DND-41 (cell line): ENCODE results near the gene DERL2.
A peak's percentile ranks its signal among the peaks of the same experiment; 100 is the strongest.

Experiments used
- ATAC-seq: fragments of 200-7000 bp; cut with Tn5 transposase; 3 replicates; pipeline ENCODE4 v1.9.1; 2021; ENCODE audit warnings: low read depth; ENCODE audit not compliant: insufficient read depth
- DNase-seq: peaks from one replicate; pipeline ENCODE4 v3.0.0-alpha.2; 2020
- H2AFZ ChIP-seq: 2 replicates; pipeline ENCODE4 v1.6.0; 2012; ENCODE audit warnings: low read depth, low read length
- H3K27ac ChIP-seq: 2 replicates; pipeline ENCODE4 v1.5.1; 2012; ENCODE audit warnings: low read length, inconsistent platforms
- H3K27me3 ChIP-seq: fragments of 200-600 bp; sonication (generic); 2 replicates; pipeline ENCODE4 v1.6.0; 2012; ENCODE audit warnings: low read length, mild to moderate bottlenecking, inconsistent platforms; ENCODE audit not compliant: insufficient read depth, poor library complexity
- H3K36me3 ChIP-seq: 2 replicates; pipeline ENCODE4 v1.5.1; 2012; ENCODE audit warnings: low read length, inconsistent platforms; ENCODE audit not compliant: insufficient read depth
- H3K4me1 ChIP-seq: 2 replicates; pipeline ENCODE4 v1.5.1; 2012; ENCODE audit warnings: mild to moderate bottlenecking, low read length; ENCODE audit not compliant: insufficient read depth
- H3K4me2 ChIP-seq: 2 replicates; pipeline ENCODE4 v1.6.0; 2012; ENCODE audit warnings: mild to moderate bottlenecking, moderate library complexity, low read length, inconsistent platforms; ENCODE audit not compliant: insufficient read depth
- H3K4me3 ChIP-seq, 2 experiments: fragments of 200-600 bp in 1 of 2; shearing (Covaris generic) in 1 of 2; 2 replicates each; pipeline ENCODE4 v1.5.1; 2012 to 2016; ENCODE audit warnings: inconsistent platforms in 2 of 2, low read length in 2 of 2, mild to moderate bottlenecking in 2 of 2, low read depth in 1 of 2, moderate library complexity in 1 of 2
- H3K79me2 ChIP-seq: 2 replicates; pipeline ENCODE4 v1.6.0; 2012; ENCODE audit warnings: low read length, inconsistent platforms; ENCODE audit not compliant: insufficient read depth
- H3K9ac ChIP-seq: 2 replicates; pipeline ENCODE4 v1.6.0; 2012; ENCODE audit warnings: low read depth, mild to moderate bottlenecking, inconsistent platforms, low read length, moderate library complexity
- H3K9me3 ChIP-seq: 2 replicates; pipeline ENCODE4 v1.5.1; 2012; ENCODE audit warnings: low read length, moderate library complexity, mild to moderate bottlenecking, inconsistent platforms; ENCODE audit not compliant: insufficient read depth, severe bottlenecking
- H4K20me1 ChIP-seq: 2 replicates; pipeline ENCODE4 v1.6.0; 2012; ENCODE audit warnings: low read length; ENCODE audit not compliant: insufficient read depth
- CTCF ChIP-seq: IDR thresholded peaks from 2 replicates; pipeline ENCODE4 v1.5.1; 2012; ENCODE audit warnings: borderline replicate concordance, low read length, moderate library complexity, mild to moderate bottlenecking; ENCODE audit not compliant: poor library complexity, severe bottlenecking; ENCODE audit errors: extremely low read depth
- EZH2 ChIP-seq: IDR thresholded peaks from 3 replicates; pipeline ENCODE4 v1.6.1; 2012; ENCODE audit warnings: borderline replicate concordance, low read depth, mild to moderate bottlenecking, moderate library complexity, low read length, inconsistent platforms; ENCODE audit not compliant: severe bottlenecking

DERL2 gene

GRCh38 chr17:5444209-5444608, 41.8 kb downstream of the DERL2 start:
- no peak overlapping the region for H2AFZ ChIP-seq
- no peak overlapping the region for H3K4me2 ChIP-seq
- H3K27me3 ChIP-seq: no peaks in the 10 kb centered on the region
- H3K9ac ChIP-seq: no peak overlapping the region
- H3K79me2 ChIP-seq: peaks cover 9% of the 10 kb centered on the region
- ATAC-seq (no peak), DNase-seq (no peak)
- peaks cover 6% of the 10 kb centered on the region for H3K4me1 ChIP-seq
- no peak for TF ChIP-seq EZH2
- no peak for TF ChIP-seq CTCF
- no peaks in the 10 kb centered on the region for H3K9me3 ChIP-seq
- peaks cover 68% of the 10 kb centered on the region for H3K36me3 ChIP-seq
- no peak overlapping the region for H3K27ac ChIP-seq
- H4K20me1 ChIP-seq: peaks cover 6% of the 10 kb centered on the region; the same call in 1 of the 2 replicates
- H3K4me3 ChIP-seq: no peak overlapping the region

- Histone ChIP-seq H3K36me3 (peaks cover 64% of the 10 kb centered on the region), H3K27ac (no peak overlapping the region), H3K9me3 (no peaks in the 10 kb centered on the region), H3K4me1 (peaks cover 8% of the 10 kb centered on the region), H3K79me2 (peaks cover 12% of the 10 kb centered on the region), H2AFZ (no peak overlapping the region), H3K27me3 (no peaks in the 10 kb centered on the region), H4K20me1 (peaks cover 6% of the 10 kb centered on the region; the same call in 1 of the 2 replicates), H3K9ac (no peak overlapping the region), H3K4me2 (no peak overlapping the region), H3K4me3 (no peak overlapping the region)
- ATAC-seq: no peak
- no peak for TF ChIP-seq EZH2
- TF ChIP-seq CTCF: no peak
- no peak for DNase-seq
Measured at GRCh38 chr17:5443728-5444127, 42.2 kb downstream of the DERL2 start.

GRCh38 chr17:5439446-5439764, 46.6 kb downstream of the DERL2 start:
- H3K36me3 ChIP-seq: peaks cover 61% of the 10 kb centered on the region
- peak overlapping the region; percentile 82 for H3K4me2 ChIP-seq
- H3K9ac ChIP-seq: peak overlapping the region; percentile 82
- no peak for TF ChIP-seq EZH2
- TF ChIP-seq CTCF: no peak
- DNase-seq: no peak
- H3K9me3 ChIP-seq: no peaks in the 10 kb centered on the region
- peak overlapping the region; percentile 91 for H3K27ac ChIP-seq
- peaks cover 15% of the 10 kb centered on the region for H4K20me1 ChIP-seq
- H3K27me3 ChIP-seq: no peaks in the 10 kb centered on the region
- peak overlapping the region; percentile 26 to 84; a peak in 3 of 4 replicates for H3K4me3 ChIP-seq
- peaks cover 38% of the 10 kb centered on the region for H3K4me1 ChIP-seq
- H2AFZ ChIP-seq: peak overlapping the region; percentile 98
- peaks cover 52% of the 10 kb centered on the region for H3K79me2 ChIP-seq
- ATAC-seq: no peak; the same call in 2 of the 3 replicates
